COLO668 (cell line): ENCODE data around the gene EPB41.
"Not testable (repeated sequence)": the region's sequence is repeated elsewhere in the genome, so short reads cannot be mapped to it uniquely, and the experiment has no call there.

Experiments used
- DNase-seq: peaks from one replicate; lab custom pipeline; 2025; ENCODE audit not compliant: unreplicated experiment; lab: John Stamatoyannopoulos, UW

EPB41 gene

DNA sequence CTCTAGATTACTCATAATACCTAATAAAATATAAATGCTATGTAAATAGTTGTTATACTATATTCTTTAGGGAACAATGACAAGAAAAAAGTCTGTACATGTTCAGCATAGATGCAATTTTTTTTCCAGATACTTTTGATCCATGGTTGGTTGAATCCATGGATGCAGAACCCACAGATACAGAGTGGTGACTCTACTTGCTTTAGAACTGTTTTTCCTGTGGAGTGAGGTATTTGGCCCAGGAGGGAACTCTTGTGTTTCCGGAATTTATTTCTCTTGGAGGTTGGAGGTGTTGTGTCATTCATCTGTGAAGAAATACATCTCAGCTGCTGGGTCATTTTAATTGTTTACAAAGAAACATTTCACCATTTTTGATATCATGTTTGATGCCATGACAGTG, 180.6 kb downstream of the EPB41 start:
- no peak for DNase-seq

DNA sequence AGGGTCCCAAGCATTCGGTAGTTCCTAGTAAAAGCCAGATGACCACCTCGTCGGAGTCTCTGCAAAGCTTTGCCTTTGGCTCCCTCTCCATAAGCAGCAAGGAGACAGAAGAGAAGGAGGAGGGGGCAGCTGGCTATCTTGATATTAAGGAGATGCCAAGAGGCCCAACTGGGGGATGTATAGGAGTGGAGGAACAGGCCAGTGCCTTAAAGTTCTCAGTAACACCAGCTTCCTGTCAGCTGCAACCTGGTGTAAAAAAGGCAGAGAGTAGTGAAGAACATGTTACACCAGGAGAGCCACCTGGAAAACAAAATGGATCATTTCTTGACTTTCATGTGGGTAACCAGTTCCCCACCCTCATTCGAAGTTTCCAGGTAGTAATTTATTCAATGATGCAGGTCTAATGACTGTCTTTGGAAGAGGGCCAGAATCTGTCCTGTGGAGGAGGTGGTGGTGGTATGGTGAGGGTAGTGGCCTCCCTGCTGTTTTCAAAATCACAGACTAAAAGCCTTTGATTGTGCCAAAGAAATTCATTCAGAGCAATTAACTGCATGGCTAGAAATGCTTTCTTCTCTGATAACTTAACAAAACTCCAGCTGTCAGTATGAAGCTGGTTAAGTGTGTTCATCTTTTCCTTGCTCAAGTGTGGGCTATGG, 182.0 kb downstream of the EPB41 start:
- DNase-seq: no peak

- no peak for DNase-seq
These were observed 184.9 kb downstream of the EPB41 start for GRCh38 chr1:29099286-29099685.

- DNase-seq: no peak
These were observed 186.1 kb downstream of the EPB41 start for GRCh38 chr1:29100487-29100886.

DNA sequence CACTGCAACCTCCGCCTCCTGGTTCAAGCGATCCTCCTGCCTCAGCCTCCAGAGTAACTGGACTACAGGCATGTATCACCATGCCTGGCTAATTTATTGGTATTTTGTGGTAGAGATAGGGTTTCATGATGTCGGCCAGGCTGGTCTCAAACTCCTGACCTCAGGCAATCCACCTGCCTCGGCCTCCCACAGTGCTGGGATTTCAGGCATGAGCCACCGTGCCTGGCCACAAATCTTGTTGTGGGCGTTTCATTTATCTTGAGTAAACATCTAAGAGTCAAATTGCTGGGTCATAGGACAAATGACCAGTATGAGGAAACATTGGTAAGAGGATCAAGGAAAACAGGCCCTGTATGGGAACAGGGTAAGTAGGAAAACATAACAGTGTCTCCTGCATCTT, 191.5 kb downstream of the EPB41 start:
- no peak for DNase-seq

- DNase-seq: not testable (repeated sequence)
These were observed 193.7 kb downstream of the EPB41 start for GRCh38 chr1:29108041-29108440.

DNA sequence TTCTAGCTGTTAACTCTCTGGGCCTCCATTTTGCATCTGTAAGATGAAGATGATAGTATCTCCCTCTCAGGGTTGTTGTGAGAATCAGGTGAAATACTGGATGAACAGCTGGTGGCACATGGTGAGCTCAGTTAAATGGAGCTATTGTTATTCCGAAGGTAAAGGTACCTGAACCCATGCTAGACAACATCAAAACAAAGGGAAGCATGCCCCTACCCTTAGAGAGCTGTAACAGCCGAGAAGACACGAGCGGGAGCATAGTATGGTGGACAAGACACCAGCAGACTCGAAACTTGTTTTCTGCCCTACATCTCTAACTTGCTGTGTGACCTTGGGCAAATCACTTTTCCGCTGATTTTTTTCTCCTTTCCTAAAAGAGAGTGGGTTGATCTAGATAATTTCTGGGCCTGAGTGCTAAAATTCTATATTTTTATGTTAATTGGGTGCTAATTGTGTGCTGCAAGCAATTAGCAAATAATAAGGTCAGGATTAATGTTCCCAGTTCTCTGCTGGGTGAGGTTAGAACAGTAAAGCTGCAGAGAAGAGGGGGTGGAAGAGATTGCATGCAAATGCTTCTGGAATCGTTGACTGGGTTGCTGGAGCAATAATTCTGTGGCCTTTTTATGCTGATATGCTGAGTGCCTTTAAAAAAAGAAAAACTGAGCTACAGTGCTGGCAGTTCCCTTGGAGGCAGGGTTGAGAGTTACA, 198.5 kb downstream of the EPB41 start:
- DNase-seq: no peak

- no peak for DNase-seq
These were observed 199.2 kb downstream of the EPB41 start for GRCh38 chr1:29113413-29114117.

DNA sequence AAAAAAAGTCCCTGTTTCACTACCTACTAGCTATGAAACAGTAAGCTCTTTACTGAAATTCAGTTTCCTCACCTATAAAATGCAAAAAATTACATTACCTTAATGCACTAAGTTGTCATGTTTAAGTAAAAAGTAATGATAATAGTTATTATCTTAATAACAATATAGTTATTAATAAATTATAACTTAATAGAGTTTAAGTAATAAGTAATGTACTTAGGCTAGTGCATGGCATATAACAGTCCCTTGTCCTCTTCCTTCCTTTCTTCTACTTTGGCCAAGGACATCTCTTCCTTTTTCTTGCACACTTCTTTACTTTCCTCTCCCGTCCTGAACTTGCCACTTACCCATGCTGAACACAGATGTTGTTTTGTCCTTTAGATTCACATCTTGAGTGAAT, 200.3 kb downstream of the EPB41 start:
- no peak for DNase-seq

DNA sequence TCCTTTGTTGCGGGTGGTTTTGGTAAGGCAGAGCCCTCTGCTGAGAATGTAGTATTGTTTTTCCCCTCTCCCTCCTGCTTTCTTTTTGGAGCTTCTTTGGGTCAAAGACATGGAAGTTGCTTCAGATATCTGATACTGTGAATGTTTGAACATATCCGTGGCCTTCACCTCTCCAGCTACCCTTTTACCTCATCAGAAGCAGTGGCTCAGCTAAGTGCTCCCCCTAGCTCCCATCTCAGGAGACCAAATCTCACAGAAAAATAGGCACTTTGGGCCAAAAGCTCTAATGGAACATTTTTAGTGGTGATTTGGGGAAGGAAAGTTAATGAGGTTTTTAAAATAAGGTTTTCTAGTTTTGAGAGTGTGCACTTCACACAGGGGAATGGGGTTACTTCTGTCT, 203.0 kb downstream of the EPB41 start:
- DNase-seq: no peak

DNA sequence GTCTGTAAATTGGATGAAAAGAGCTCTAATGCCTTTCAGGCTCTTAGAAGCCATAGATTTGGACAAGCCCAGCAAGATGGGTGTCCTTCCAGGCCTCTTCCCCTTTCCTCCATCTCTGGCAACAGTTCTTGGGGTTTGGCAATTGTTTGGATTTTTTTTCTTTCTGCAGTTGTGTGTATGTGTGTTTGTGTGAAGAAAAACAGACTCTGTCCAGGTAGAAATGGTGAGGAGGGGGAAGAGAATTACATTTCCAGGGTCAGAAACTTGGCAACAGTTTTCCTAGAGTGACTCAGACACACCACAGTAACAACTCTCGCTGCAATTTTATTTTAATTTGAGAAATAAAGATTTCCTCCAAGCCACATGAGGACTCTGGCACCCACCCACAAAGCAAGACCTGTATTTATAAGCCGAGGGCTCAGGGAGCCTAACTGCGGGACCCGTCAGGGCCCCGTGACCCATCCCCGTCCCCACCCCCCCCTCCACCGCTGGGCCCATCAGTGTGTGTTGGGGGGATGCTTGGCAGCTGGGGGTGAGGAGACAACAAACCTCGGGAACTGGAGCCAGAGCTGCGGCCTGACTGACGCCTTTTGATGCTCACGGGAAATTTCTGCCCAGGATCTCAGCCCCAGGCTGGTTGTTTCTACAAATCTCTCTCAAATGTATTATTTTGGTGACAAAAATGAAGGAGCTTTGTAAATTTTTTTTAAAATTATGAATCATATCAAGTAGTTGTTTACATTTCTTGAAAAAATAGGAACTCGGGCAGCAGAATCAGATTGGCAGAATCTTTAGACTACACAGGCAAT, 205.0 kb downstream of the EPB41 start:
- no peak for DNase-seq

GRCh38 chr1:29120367-29120766, 206.0 kb downstream of the EPB41 start:
- DNase-seq: no peak

GRCh38 chr1:29120947-29121485, 206.6 kb downstream of the EPB41 start:
- peak; percentile 88 for DNase-seq

DNA sequence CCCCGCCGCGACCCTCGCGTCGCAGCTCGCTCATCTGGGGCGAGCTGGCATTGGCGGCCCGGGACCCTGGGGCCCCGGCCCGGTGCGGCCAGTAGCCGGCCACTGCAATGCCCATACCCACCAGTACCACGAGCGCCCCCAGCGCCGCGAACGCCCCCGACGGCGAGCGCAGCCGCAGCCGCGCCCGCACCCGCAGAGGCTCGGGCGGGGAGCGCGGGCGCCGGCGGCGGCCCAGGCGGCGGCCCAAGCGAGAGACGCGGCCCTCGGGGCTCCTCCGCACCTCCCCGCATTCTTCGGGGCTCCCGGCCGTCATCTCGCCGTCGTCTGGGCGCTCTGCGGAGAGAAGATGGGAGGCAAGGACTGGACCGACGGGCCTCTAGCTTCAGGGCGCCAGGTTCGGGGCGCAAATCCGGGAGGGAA, 207.2 kb downstream of the EPB41 start:
- peak; percentile 71 for DNase-seq

DNA sequence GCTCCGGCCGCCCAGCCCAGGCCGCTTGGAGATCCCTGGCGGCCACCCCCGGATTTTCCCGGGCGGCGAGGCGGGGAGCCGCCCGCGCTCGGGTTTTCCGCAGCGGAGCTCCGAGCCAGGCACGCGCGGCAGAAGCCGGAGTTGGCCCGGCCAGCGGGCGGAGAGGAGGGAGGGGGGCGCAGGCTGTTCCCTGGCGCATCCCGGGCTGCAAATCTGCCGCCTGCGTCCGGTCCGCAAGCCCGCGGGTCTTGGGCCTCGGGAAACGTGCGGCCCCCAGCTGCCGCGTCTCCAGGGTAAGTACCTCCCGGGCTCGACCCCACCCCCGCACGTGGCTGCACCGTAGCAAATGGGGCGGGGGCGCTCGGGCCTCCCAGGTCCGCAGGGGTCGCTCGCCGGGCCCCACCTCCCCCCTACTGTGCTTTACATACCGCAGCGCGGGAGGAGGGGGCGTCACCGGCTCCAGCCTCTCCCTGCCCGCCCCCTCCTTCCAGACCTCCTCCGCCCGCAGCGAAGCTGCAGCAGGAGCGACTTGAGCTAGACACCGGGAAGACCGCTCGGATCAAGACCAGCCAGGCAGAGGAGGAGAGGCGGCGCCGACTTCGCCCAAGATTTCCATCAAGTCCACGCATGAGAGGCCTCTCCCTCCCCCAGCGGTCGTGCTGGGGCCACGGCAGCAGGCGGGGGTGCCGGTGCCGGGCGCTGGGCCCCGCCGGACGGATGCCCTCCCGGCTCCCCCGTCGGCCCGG, 207.7 kb downstream of the EPB41 start:
- peak; percentile 59 for DNase-seq

- peak; percentile 67 for DNase-seq
These were observed 208.3 kb downstream of the EPB41 start for GRCh38 chr1:29122682-29123052.

DNA sequence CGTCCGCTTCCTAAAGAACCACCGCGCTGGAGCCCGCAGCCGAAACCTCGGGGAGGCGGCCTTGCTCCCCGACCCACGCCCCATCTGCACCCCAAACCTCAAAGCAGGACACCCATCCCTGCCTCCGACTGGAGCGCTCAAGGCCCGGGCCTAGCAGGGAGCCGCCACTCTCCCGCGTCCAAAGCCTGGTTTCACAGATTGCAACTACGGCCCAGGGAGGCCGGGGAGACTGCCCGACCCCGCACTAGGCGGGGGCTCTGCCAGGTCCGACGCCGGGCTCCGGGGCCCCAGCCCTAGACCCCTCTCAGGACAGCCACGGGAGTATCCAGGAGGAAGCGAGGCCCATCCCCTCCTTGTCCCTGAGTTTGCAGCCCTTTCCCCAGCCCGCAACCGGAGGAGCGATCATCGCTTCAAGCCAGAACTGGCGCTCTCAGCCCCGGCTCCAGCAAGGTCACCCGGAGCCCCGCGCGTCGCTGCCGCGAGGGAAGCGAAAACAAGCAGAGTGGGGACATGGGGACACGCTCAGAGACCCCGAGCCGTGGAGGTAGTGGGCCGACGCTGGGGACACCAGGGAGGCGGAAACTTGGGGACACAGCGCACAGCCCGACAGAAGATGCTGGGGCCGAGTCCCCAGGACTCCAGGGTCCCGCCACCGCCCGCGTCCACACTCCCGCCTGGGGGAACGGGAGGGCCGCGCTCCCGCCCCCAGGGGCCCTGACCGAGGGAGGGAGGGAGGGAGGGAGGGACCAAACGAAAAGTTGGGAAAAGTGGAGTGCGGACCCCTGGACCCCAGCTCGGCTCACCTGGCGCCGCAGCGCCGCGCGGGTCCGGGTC, 208.9 kb downstream of the EPB41 start:
- DNase-seq: peak; percentile 64

- no peak for DNase-seq
These were observed 209.6 kb downstream of the EPB41 start, which contains the start of gene TMEM200B for GRCh38 chr1:29123887-29124365. TMEM200B (minus strand) TSS chr1:29123903; CDS start chr1:29121828, 2,075 bp downstream.
